ENCODE measurements around the gene HTR1A. TPM values are rescaled to one million over a fixed set of nuclear protein-coding genes. Genes with fewer than 3 reads are reported as not detected.

The HTR1A gene
- total RNA-seq, 4 donors from 2014 or later, result not detected

Other genes with a start within 250 kb of the HTR1A start
- gene RNF180, start 203.4 kb upstream of the HTR1A start, total RNA-seq, result 10 to 100 TPM; 22.0 to 41.6 (median 25.3) TPM